Cardiac ventricle fibroblast (primary cell): ENCODE data around the gene OR4S1. TPM values are rescaled to one million over a fixed set of nuclear protein-coding genes. Genes with fewer than 3 reads are reported as not detected.

Experiments
- total RNA-seq: library from RNA; depleted of rRNA; stranded (reverse); fragments of >200 nt; gene quantifications from 2 replicates; pipeline ENCODE4 v1.2.3, GENCODE V29; 2015

OR4S1 gene, protein sequence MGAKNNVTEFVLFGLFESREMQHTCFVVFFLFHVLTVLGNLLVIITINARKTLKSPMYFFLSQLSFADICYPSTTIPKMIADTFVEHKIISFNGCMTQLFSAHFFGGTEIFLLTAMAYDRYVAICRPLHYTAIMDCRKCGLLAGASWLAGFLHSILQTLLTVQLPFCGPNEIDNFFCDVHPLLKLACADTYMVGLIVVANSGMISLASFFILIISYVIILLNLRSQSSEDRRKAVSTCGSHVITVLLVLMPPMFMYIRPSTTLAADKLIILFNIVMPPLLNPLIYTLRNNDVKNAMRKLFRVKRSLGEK
- total RNA-seq, result not detected in 2 replicates

DNA sequence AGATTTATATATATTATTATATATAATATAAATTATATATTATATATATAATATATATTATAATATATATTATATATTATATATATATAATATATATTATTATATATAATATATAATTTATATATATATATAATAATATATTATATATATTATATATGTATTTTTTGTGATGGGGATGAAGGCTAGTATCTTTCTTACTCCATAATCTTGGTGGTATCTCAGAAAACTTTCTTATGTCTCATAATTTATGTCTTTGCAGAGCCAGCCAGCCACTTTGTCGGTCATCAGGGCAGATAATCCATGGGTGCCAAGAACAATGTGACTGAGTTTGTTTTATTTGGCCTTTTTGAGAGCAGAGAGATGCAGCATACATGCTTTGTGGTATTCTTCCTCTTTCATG is at the start of gene OR4S1:
Gene OR4S1 (plus strand): TSS at position 301 of the 400 bp plus-strand sequence. CDS start 0 bp downstream, at position 301.

DNA sequence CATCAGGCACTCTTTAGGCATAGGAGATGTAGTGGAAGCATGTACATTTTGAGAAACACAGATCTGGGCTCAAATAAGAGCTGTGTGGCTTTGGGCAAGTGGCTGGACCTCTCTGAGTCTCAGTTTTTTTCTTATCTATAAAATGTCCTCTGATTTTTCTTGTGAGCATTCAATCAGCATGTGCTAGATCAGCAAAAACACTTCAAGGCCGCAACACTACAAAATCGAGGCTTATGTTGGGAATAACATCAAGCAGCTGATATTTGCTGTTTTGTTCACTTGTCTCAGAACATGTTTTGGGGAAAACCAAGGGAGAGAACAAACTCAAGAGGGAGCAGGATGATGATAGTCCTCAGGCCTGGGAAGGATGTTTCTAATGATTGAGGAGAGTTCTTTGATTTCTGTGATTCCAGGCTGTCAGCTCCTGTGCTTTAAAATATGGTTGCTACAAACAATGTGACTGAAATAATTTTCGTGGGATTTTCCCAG is 42.6 kb upstream of the OR4S1 start, which contains the start of gene OR4X1:
Gene OR4X1 (plus strand): TSS at position 439 of the 489 bp plus-strand sequence. CDS start 0 bp downstream, at position 439.

GRCh38 chr11:48324620-48325019 is 18.6 kb downstream of the OR4S1 start, which contains the start of gene OR4C3:
OR4C3 (plus strand) TSS chr11:48324920; CDS start chr11:48325022, 102 bp downstream.

Other genes starting within 250 kb of the OR4S1 start
- not detected in 2 replicates for gene OR4B1, start 89.4 kb upstream of the OR4S1 start, total RNA-seq
- not detected in 2 replicates for gene OR4X2, start 61.1 kb upstream of the OR4S1 start, total RNA-seq
- not detected in 2 replicates for gene OR4X1, start 42.4 kb upstream of the OR4S1 start, total RNA-seq
- not detected in 2 replicates for gene OR4C3, start 18.7 kb downstream of the OR4S1 start, total RNA-seq
- gene OR4C5, start 60.2 kb downstream of the OR4S1 start, total RNA-seq, result not detected in 2 replicates
- not detected in 2 replicates for gene OR4A47, start 182.6 kb downstream of the OR4S1 start, total RNA-seq